CD14-positive monocyte (primary cell): ENCODE results near the gene RPTOR. TPM values are rescaled to one million over a fixed set of nuclear protein-coding genes. Genes with fewer than 3 reads are reported as not detected.
A peak's percentile ranks its signal among the peaks of the same experiment; 100 is the strongest.

Source experiments
- DNase-seq, 3 donors: peaks; one replicate each; pipeline ENCODE4 v3.0.0-alpha.2; 2011 to 2022
- H2AFZ ChIP-seq: 2 replicates; pipeline ENCODE4 v1.6.0; 2012; ENCODE audit warnings: mild to moderate bottlenecking, low read depth, low read length, inconsistent platforms; ENCODE audit not compliant: insufficient read depth, poor library complexity, severe bottlenecking
- H3K27ac ChIP-seq, 2 donors: 1 replicate in 1 of 2; 2 replicates in 1 of 2; pipeline ENCODE4 v1.5.1; 2012 to 2013; ENCODE audit warnings: low read length in 2 of 2, control low read depth in 1 of 2, inconsistent platforms in 1 of 2, low read depth in 1 of 2, mild to moderate bottlenecking in 1 of 2
- H3K27me3 ChIP-seq, 2 donors: one replicate each; pipeline versions ENCODE4 v1.6.0 to v1.6.1; 2011 to 2013; ENCODE audit warnings: low read length in 2 of 2; ENCODE audit not compliant: control insufficient read depth in 2 of 2, insufficient read depth in 2 of 2
- H3K36me3 ChIP-seq, 2 donors: replicated peaks in 1 of 2; 1 replicate in 1 of 2; 2 replicates in 1 of 2; pipeline versions ENCODE4 v1.5.1 to v1.6.1; 2012 to 2013; ENCODE audit warnings: low read length in 2 of 2, control low read depth in 1 of 2, inconsistent platforms in 1 of 2, mild to moderate bottlenecking in 1 of 2; ENCODE audit not compliant: insufficient read depth in 2 of 2, control insufficient read depth in 1 of 2
- H3K4me1 ChIP-seq, 2 donors: 1 replicate in 1 of 2; 2 replicates in 1 of 2; pipeline versions ENCODE4 v1.5.1 to v1.6.1; 2012 to 2013; ENCODE audit warnings: low read length in 2 of 2, control low read depth in 1 of 2, inconsistent platforms in 1 of 2, mild to moderate bottlenecking in 1 of 2, moderate library complexity in 1 of 2; ENCODE audit not compliant: insufficient read depth in 2 of 2, control insufficient read depth in 1 of 2
- H3K4me2 ChIP-seq: replicated peaks from 2 replicates; pipeline ENCODE3; 2012; ENCODE audit warnings: low read length, moderate library complexity, mild to moderate bottlenecking; ENCODE audit not compliant: poor library complexity, severe bottlenecking; ENCODE audit errors: extremely low read depth
- H3K4me3 ChIP-seq, 3 experiments: fragments of 200-600 bp in 1 of 3; sonication (generic) in 1 of 3; replicated peaks in 1 of 3; 1 replicate in 2 of 3; 2 replicates in 1 of 3; pipeline ENCODE4 v1.5.1; 2011 to 2013; ENCODE audit warnings: low read length in 3 of 3, mild to moderate bottlenecking in 3 of 3, control low read depth in 2 of 3, low read depth in 2 of 3, inconsistent platforms in 1 of 3, moderate library complexity in 1 of 3
- H3K79me2 ChIP-seq: 2 replicates; pipeline ENCODE4 v1.6.0; 2012; ENCODE audit warnings: mild to moderate bottlenecking, control low read depth, inconsistent platforms, low read length, moderate library complexity; ENCODE audit not compliant: insufficient read depth
- H3K9ac ChIP-seq: 2 replicates; pipeline ENCODE4 v1.6.0; 2017; ENCODE audit warnings: low read length, mild to moderate bottlenecking; ENCODE audit not compliant: insufficient read depth, poor library complexity, severe bottlenecking
- H3K9me3 ChIP-seq, 2 donors: replicated peaks in 1 of 2; 1 replicate in 1 of 2; 2 replicates in 1 of 2; pipeline versions ENCODE4 v1.5.1 to v1.6.1; 2012 to 2013; ENCODE audit warnings: low read length in 2 of 2, control low read depth in 1 of 2; ENCODE audit not compliant: control insufficient read depth in 1 of 2, insufficient read depth in 1 of 2
- H4K20me1 ChIP-seq: 2 replicates; pipeline ENCODE4 v1.6.0; 2012; ENCODE audit warnings: mild to moderate bottlenecking, low read length, control low read depth, moderate library complexity; ENCODE audit not compliant: insufficient read depth
- H3K27ac Mint-ChIP-seq, 7 donors: one replicate each; pipeline ENCODE4 v1.8.0; 2020; ENCODE audit warnings: mild to moderate bottlenecking in 7 of 7, mixed read lengths in 7 of 7, moderate library complexity in 6 of 7, inconsistent platforms in 2 of 7
- H3K27me3 Mint-ChIP-seq, 3 donors: one replicate each; pipeline ENCODE4 v1.8.0; 2021 to 2022; ENCODE audit warnings: low read depth in 3 of 3, mild to moderate bottlenecking in 3 of 3, mixed read lengths in 3 of 3, moderate library complexity in 3 of 3, inconsistent platforms in 1 of 3
- H3K36me3 Mint-ChIP-seq, 2 donors: one replicate each; pipeline ENCODE4 v1.8.0; 2020; ENCODE audit warnings: mixed read lengths in 2 of 2, inconsistent platforms in 1 of 2, mild to moderate bottlenecking in 1 of 2
- H3K4me1 Mint-ChIP-seq: one replicate; pipeline ENCODE4 v1.8.0; 2020; ENCODE audit warnings: mild to moderate bottlenecking, mixed read lengths
- H3K4me3 Mint-ChIP-seq, 2 donors: one replicate each; pipeline ENCODE4 v1.8.0; 2020; ENCODE audit warnings: mild to moderate bottlenecking in 2 of 2, mixed read lengths in 2 of 2, moderate library complexity in 1 of 2
- H3K9me3 Mint-ChIP-seq, 7 donors: one replicate each; pipeline ENCODE4 v1.8.0; 2020 to 2022; ENCODE audit warnings: mixed read lengths in 7 of 7, mild to moderate bottlenecking in 6 of 7, moderate library complexity in 6 of 7, inconsistent platforms in 2 of 7
- WGBS: methylation state at CpG from one replicate; pipeline ENCODE4 v1.1.5; 2013; ENCODE audit warnings: missing lambda C conversion rate; ENCODE audit not compliant: insufficient coverage; 5-methylcytosine and 5-hydroxymethylcytosine counted together
- intact Hi-C, 2 donors: fragments of 100-400 bp; cut with micrococcal nuclease; formaldehyde crosslinking; loops; one replicate each; pipeline versions ENCODE4 v1.15.0 to v1.15.1; 2023
- polyA plus RNA-seq, 3 donors: library from polyadenylated mRNA; depleted of rRNA in 1 of 3; unstranded in 2 of 3; stranded (reverse) in 1 of 3; fragments of 300-500 nt in 2 of 3; fragments of >200 nt in 1 of 3; fragmentation: Illumina TruSeq in 2 of 3; gene quantifications; 1 replicate in 2 of 3; 2 replicates in 1 of 3; pipeline ENCODE4 v1.2.3, GENCODE V29; 2012 to 2021
- TF ChIP-seq, protein P1 (sequence below): fragments of 200-600 bp; IDR thresholded peaks from one replicate; pipeline ENCODE4 v1.8.0; 2022; ENCODE audit warnings: antibody characterized with exemption, mild to moderate bottlenecking

RPTOR gene
- polyA plus RNA-seq, 3 donors = 1.1 to 8.7 (median 2.6) TPM

DNA sequence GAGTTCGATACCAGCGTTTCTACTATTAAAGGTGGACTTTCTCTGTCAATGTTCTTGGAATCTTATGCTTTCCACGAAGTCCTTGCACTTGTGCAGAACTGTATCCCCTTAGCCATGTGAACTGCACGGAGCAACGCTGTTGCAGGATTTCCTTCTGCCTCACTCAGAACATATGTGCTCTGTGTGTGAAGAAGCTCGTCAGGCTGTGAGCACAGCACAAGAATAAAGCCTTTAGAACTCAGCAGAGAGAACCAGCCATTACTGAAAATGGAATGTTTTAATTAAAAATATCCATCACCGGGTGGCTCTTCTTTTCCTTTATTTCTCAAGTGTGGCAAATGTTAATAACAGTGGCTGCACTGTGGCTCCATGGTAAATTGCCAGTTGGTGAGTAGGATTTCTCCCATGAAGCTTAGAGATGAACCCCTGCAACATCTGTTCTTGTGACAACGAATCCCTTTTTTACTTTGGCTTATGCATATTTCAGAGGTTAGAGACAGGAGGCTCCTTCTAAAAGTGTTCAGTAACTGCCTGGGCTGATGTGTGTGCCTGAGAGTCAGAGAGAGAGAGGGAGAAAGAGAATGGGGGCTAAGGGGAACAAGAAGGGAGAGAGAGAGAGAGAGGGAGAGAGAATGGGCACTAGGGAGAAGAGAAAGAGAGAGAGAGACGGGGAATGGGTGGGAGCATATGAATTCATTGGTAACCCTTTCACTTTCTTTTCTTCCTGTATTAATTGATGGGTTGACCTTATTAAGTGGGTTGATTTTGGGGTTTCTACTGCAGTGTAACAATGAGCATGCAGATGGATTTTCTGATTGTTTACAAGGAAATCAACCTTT lies 50.0 kb downstream of the RPTOR start:
- intact Hi-C loops = no loop called here
- H3K27me3 Mint-ChIP-seq = peaks cover 0 to 4% (median 2%) of the 10 kb centered on the region in 3 donors
- Histone ChIP-seq H3K79me2 (peaks cover 52% of the 10 kb centered on the region), H3K4me2 (no peak overlapping the region), H2AFZ (no peak overlapping the region), H3K4me3 (no peak overlapping the region), H4K20me1 (peaks cover 69% of the 10 kb centered on the region), H3K27ac (no peak overlapping the region), H3K9me3 (no peaks in the 10 kb centered on the region), H3K4me1 (peaks cover 0 to 6% of the 10 kb centered on the region in 2 donors), H3K36me3 (no peaks in the 10 kb centered on the region), H3K9ac (no peak overlapping the region), H3K27me3 (no peaks in the 10 kb centered on the region)
- TF ChIP-seq, protein P1, sequence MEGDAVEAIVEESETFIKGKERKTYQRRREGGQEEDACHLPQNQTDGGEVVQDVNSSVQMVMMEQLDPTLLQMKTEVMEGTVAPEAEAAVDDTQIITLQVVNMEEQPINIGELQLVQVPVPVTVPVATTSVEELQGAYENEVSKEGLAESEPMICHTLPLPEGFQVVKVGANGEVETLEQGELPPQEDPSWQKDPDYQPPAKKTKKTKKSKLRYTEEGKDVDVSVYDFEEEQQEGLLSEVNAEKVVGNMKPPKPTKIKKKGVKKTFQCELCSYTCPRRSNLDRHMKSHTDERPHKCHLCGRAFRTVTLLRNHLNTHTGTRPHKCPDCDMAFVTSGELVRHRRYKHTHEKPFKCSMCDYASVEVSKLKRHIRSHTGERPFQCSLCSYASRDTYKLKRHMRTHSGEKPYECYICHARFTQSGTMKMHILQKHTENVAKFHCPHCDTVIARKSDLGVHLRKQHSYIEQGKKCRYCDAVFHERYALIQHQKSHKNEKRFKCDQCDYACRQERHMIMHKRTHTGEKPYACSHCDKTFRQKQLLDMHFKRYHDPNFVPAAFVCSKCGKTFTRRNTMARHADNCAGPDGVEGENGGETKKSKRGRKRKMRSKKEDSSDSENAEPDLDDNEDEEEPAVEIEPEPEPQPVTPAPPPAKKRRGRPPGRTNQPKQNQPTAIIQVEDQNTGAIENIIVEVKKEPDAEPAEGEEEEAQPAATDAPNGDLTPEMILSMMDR = no peak
- H3K9me3 Mint-ChIP-seq = peaks cover 0 to 2% (median 0%) of the 10 kb centered on the region in 7 donors
- peaks cover 48% of the 10 kb centered on the region for H3K4me1 Mint-ChIP-seq
- peaks cover 0 to 2% of the 10 kb centered on the region in 2 donors for H3K36me3 Mint-ChIP-seq
- no peak overlapping the region for H3K4me3 Mint-ChIP-seq
- no peak for DNase-seq
- WGBS = 91% methylated on average over 3 of the region's 9 CpGs
- no peak overlapping the region for H3K27ac Mint-ChIP-seq

DNA sequence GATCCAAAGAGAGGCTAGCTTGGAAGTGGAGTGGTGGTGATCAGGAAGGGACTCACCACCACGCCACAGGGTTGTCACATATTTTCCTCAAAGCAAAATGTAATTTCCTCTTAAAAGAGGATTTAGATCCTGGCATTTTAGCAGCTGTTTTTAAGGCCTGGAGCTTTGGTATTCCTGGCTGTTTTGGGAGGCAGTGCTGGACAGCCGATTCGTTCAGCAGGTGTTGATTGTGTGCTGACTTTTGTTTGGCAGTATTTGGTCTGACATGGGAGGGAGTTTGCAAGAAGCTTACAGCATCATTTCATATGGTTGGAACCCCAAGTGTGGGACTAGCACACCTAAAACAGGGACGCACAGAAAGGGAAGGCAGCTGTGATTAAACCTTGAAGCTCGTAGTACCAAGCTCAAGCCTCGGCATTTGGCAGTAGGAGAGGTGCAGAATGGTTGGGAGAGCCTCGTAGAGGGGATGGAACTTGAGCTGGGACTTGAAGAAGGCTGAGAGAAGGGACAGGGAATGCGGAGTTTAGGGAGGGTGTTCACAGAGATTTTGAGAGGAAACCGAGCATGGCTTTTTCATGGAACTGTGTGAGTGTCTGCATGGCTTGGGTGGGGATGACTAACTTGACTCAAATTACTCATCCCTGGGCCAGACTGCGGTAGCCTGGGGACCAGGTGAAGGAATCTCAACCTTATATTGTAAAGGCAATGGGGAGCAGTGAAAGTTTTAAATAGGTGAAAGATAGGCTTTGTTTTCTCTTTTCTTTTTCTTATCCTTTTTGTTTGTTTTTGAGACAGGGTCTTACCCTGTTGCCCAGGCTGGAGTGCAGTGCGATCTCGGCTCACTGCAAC lies 52.3 kb downstream of the RPTOR start:
- Histone ChIP-seq H3K4me3 (no peak overlapping the region), H3K27me3 (no peaks in the 10 kb centered on the region), H2AFZ (no peak overlapping the region), H3K4me1 (peaks cover 0 to 15% of the 10 kb centered on the region in 2 donors), H3K79me2 (peaks cover 50% of the 10 kb centered on the region), H3K9ac (no peak overlapping the region), H3K27ac (no peak overlapping the region), H4K20me1 (peaks cover 76% of the 10 kb centered on the region), H3K9me3 (no peaks in the 10 kb centered on the region), H3K4me2 (no peak overlapping the region), H3K36me3 (no peaks in the 10 kb centered on the region)
- no peak overlapping the region for H3K4me3 Mint-ChIP-seq
- 81% methylated on average over 6 of the region's 12 CpGs for WGBS
- peak overlapping the region in 2 of 7 donors; percentile 1 to 6 for H3K27ac Mint-ChIP-seq
- no peak for DNase-seq
- no peaks in the 10 kb centered on the region for H3K36me3 Mint-ChIP-seq
- H3K9me3 Mint-ChIP-seq = peaks cover 0 to 2% (median 0%) of the 10 kb centered on the region in 7 donors
- TF ChIP-seq, protein P1 = no peak
- H3K27me3 Mint-ChIP-seq = peaks cover 0 to 6% (median 2%) of the 10 kb centered on the region in 3 donors
- intact Hi-C loops = no loop called here
- peaks cover 49% of the 10 kb centered on the region for H3K4me1 Mint-ChIP-seq
